Stomach (tissue), 8 donors: ENCODE measurements around the gene RAMACL. TPM values are rescaled to one million over a fixed set of nuclear protein-coding genes. Genes with fewer than 3 reads are reported as not detected.

Experiments
- polyA plus RNA-seq, 3 donors: library from polyadenylated mRNA; stranded (reverse); fragments of 200-250 nt; gene quantifications; one replicate each; pipeline ENCODE4 v1.2.3, GENCODE V29; 2013
- total RNA-seq, 5 donors: library from RNA; depleted of rRNA; stranded (reverse); fragments of >200 nt; gene quantifications; one replicate each; pipeline versions ENCODE4 v1.1.0 to v1.2.3, GENCODE V29; 2014 to 2016
- donor health status: healthy with polysubstance abuse.
- donor health status: Bipolar disorder and iron deficiency.
- donor health status: healthy.

Gene RAMACL
- total and polyA plus RNA-seq, 8 donors = 0.25 to 9.0 (median 3.5) TPM; not detected in 3

Other genes with a start within 250 kb of the RAMACL start
- gene SFT2D1, start 244.1 kb downstream of the RAMACL start, total RNA-seq = 10 to 100 TPM in 3 of 5 donors, 1 to 10 TPM in 2; 4.7 to 96.8 (median 44.6) TPM
- 10 to 100 TPM; 37.7 to 59.3 (median 44.4) TPM for gene SFT2D1, start 244.1 kb downstream of the RAMACL start, polyA plus RNA-seq
- 100 to 1,000 TPM in 1 of 5 donors, 10 to 100 TPM in 4; 48.4 to 120 (median 88.1) TPM for gene MPC1, start 203.7 kb downstream of the RAMACL start, total RNA-seq
- 100 to 1,000 TPM in 2 of 3 donors, 10 to 100 TPM in 1; 64.7 to 188 (median 155) TPM for gene MPC1, start 203.7 kb downstream of the RAMACL start, polyA plus RNA-seq
- gene RPS6KA2, start 40.6 kb upstream of the RAMACL start, total RNA-seq = 100 to 1,000 TPM in 1 of 5 donors, 10 to 100 TPM in 4; 35.1 to 150 (median 85.2) TPM
- gene RPS6KA2, start 40.6 kb upstream of the RAMACL start, polyA plus RNA-seq = 10 to 100 TPM; 10.9 to 60.2 (median 58.0) TPM